ENCODE measurements around the gene COMMD8. TPM values are rescaled to one million over a fixed set of nuclear protein-coding genes. Genes with fewer than 3 reads are reported as not detected.
"Not testable (repeated sequence)": the region's sequence is repeated elsewhere in the genome, so short reads cannot be mapped to it uniquely, and the experiment has no call there.

The COMMD8 gene
- 44.7 and 49.6 TPM in 2 replicates for total RNA-seq (2014; rRNA removed; shearing (Covaris generic))

DNA sequence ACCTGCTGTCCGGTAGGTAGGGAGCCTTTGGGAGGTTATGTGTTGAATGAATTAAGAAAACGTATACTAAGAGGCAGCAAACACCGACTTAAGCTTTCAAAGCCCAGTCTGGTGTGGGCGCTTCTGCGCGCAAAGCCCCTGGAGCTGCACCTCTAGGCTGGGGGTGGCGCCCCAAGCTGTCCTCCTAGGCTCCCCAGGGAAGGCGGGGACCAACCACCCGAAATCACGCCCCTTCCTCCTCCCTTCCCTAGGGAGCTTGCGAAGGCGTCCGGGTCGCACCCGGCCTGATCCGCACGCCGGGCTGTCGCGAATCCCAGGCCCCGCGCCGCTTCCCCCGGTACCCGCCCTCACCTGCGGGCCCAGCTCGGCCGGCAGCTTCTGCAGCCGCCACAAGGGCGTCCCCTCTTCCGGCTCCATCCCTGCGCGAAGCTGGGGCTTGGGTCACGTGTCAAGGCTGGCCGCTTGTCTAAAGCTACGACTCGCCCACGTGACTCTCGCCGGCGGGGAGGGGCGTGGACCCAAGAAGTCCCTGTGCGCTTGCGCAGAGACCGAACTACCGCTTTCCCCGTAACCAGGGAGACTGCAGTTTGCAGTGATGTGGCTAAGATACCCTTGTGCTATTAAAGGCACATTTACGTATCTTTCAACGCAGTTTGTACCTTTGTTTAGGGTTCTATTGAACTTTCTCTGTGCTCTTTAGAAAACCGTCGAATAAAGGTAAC is at the start of gene COMMD8:
Gene COMMD8, minus strand, starts transcription at position 468 of the 722 bp plus-strand sequence. Its CDS starts 51 bp downstream, at position 417.
- peak; percentile 96 for DNase-seq (ENCODE audit: low read depth)

DNA sequence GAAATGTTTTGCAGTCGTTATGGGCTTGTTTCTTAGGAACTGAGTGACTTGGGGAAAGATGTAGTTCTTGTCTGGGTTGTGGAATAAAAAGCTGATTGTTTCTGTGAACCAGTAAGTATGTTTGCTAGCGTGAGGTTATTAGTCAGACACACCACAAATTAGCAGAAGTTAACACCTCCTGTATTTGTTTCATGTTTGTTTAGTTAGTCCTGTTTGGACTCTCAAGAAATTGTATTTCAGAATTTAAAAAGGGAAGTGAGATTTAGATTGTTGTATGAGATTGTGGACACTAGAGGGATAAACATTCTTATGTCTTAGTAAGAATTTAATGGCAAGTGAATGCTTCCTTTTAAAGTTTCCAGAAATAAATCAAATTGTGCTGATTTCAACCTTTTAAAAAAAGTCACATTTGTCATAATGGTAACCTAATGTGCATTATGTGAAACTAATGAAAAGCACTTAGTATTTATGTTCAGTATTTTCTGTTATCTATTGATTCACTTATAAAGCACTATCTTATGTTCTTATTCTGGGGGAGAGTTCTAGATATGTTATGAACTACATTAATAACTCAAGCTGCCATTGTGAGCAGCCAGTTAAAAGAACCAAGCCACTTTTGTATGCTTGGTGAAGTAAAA is 47.1 kb upstream of the COMMD8 start:
- peak; percentile 37 for DNase-seq (ENCODE audit: low read depth)

DNA sequence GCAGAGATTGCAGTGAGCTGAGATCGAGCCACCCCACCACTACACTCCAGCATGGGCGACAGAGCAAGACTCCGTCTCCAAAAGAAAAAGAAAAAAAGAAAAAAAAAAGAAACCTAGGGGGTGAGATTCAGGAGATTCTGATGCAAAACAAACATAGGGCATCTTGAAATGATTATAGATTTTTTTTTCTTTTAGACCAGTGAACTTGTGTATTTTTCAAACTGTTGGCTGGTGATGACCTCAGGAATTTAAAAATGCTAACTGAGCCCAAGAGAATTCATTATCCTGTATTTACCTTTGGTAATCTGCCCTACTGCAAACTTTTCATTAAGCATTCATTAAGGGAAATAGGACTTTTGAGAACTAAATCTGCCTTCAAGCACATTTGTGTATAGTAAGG is 42.2 kb upstream of the COMMD8 start:
- DNase-seq (ENCODE audit: low read depth), result no peak

DNA sequence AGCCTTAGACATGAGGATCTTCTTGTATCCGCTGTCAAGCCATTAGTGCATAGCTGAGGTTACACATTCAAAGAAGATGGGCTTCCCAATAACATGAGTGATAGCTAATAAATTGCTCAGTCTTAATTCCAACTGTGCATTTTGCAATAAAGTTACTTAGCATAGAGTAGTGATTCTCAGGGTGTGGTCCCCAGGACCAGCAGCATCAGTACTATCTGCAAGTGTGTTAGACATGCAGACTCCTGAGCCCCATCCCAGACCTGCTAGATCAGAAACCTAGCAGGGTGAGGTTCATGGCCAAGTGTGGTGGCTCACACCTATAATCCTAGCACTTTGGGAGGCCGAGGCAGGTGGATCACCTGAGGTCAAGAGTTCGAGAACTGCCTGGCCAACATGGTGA is 41.6 kb upstream of the COMMD8 start:
- DNase-seq (ENCODE audit: low read depth), result no peak

DNA sequence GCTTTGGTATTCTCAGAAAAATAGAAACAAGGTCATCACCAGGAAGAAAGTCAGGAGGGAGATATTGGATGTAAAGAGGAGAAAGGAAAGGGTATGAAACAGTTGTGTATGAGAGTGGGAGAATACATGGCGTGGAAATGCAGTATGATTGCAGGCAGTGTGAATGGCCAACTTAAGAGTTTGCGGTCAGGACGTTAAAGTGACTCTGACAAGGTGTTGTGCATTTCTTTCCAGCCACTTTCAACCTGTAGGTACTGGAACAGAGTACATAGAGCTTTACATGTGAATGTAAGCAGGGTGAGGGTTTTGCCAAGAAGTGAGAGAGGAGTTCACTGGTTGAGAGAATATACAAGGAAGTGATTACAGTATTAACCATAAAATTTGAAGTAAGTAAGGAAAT is 37.3 kb upstream of the COMMD8 start:
- DNase-seq (ENCODE audit: low read depth), result no peak

DNA sequence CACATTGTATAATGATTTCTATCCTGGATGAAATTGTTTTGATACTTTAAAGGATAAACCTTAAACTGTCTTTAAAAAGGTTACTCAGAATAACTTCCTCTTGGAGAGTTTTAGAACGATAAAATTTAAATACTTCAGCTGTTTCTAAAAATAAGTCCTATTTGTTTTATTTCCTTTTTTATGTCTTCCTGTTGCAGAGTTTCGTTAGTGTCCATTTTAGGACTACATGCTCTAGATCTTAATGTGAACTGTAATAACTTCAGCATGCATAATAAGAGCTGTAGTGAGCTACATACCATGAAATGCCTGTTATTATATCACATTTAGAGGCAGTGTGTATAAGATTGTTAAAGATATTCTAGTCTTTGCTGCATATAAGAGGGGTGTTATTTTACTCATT is 36.2 kb upstream of the COMMD8 start:
- DNase-seq (ENCODE audit: low read depth), result no peak

DNA sequence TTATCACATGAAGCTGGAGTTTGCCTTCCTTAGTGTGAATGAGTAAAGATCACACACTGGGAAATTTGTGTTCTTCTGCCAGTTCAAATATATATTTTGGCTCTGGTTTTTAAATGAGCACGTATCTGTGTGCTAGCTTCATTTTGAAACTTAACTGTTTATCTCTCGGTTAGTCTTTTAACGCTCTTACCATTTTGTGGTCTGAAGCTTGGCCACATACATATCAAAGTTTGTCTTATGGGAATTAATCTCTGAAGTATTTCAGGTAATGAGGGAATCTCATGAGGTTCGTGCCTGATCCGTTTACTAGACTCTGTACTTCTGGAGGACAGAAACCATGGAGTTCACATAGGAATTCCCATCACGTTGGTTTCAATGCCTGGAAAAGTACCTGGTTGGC is 35.4 kb upstream of the COMMD8 start:
- no peak for DNase-seq (ENCODE audit: low read depth)

DNA sequence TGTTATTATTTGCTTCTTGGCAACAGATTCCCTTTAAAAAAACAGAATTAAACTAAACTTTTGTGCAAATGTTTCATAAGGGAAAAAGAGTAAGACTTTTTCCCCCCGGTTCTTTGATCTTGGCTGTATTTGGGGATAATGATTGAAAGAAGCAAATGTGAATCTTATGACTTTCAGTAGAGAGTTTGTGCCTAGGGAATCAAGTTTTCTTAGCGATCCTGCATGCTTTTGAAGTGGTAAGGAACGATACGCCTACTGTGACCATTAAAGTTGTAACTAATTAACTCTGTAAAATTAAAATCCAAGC is 30.6 kb upstream of the COMMD8 start:
- no peak for DNase-seq (ENCODE audit: low read depth)

DNA sequence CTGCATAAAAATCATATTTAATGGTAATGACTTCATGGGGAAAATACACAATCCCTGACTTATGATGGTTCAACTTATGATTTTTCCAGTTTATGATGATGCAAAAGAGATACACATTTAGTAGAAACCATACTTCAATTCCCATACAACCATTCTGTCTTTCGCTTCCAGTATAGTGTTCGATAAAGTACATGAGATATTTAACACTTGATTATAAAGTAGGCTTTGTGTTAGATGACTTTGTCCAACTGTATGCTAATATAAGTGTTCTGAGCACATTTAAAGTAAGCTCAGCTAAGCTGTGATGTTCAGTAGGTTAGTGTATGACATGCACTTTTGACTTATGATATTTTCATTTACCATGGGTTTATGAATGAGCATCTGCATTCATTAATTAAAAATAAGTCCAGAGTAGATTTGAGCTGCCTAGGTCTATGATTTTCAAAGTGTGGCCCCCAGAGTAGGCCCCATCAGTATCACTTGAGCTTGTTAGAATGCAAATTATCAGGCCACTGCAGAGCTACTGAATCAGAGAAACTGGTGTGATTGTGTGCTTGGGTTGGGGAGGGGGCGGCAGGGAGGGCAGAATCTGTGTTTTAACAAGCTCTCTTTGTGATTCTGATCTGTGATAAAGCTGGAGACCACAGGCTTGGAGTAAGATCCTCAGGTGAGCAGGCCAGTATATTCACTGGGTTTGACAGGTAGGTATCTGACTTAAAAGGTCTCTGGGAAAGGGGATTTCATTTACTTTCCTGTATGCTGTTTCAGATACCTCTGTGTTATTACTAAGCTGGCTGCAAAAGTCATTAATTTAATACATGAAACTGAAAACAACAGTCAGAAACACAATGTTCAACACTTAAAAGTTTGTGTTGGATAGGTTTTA is 30.0 kb upstream of the COMMD8 start:
- no peak for DNase-seq (ENCODE audit: low read depth)

DNA sequence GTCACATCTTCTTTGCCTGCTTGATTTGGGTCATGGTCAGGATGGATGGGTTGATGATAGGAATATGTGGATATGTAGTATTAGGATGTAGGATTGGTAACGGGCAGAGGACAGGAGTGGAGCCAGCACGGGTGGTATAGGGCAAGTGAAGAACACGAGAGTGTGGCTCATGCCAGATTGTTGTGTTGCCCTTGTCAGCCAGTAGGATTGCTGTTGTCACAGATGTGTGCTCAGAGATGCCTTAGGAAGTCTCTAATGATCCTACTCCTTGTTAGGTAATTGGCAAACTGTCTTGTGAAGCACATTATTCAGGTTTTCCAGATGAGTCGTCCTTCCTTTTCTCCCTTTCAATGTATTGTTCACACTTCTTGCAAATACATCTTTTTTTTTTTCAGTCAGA is 27.0 kb upstream of the COMMD8 start:
- DNase-seq (ENCODE audit: low read depth), result peak; percentile 64

DNA sequence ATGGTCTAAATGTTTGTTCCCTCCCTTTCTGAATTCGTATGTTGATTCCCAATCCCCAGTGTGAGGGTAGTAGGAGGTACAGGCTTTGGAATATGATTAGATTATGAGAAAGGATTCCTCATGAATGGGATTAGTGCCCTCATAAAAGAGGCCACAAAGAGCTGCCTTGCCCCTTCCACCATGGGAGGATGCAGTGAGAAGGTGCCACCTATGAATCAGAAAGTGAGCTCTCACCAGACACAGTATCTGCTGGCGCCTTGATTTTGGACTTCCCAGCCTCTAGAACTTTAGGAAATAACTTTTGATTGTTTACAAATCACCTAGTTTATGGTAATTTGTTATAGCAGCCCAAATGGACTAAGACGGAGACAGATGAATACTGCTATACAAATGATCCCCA is 25.2 kb upstream of the COMMD8 start:
- DNase-seq (ENCODE audit: low read depth), result peak; percentile 20

DNA sequence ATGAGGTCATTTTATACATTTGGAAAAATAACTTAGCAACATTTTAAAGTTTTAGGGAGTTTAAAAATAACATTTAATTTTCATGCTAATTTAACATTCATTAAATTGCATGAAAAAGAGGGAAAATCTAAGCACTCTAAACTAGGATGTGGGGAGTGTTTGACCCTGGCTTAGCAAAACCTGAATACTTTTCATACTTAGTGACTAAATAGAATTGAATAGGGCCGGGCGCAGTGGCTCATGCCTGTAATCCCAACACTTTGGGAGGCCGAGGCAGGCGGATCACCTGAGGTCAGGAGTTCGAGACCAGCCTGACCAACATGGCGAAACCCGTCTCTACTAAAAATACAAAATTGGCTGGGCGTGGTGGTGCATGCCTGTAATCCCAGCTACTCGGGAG is 23.2 kb upstream of the COMMD8 start:
- DNase-seq (ENCODE audit: low read depth), result not testable (repeated sequence)

DNA sequence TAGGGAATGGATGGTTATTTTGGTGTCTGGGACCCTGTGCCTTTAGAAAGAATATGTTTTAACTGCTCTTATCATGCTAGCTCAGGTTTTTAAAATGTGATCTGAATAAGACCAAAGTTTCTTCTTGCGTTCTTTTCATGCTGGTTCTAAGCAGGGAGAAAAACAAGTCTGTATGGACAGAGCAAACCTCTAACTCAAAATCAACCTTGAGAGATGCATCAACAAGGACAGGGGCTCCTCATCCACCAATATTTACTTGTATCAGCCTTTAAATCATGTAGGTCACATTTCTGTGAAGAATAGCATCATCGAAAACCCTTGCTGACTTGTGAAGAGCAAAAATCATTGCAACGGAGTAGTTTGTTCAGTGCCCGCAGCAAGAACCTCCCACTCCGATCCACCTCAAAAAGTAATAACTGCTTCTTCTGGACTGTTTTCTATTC is 22.8 kb upstream of the COMMD8 start:
- no peak for DNase-seq (ENCODE audit: low read depth)

DNA sequence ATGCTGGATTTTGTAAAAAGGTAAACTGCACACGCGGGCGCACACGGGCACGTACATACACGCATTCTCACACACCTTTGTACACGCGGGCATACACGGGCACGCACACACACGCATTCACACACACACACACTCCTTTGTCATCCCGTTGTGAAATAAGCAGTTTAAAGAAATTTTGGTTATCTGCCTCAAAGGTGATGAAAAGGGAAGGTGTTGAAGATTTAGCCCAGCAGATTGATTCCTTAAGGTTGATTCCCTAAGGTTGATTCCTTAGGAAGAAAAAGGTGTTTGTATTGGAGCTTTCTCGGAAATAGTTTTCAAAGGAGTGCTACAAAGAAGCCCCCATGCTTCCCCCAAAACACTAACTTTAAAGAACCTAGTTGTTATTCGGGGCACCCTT is 22.3 kb upstream of the COMMD8 start:
- no peak for DNase-seq (ENCODE audit: low read depth)

DNA sequence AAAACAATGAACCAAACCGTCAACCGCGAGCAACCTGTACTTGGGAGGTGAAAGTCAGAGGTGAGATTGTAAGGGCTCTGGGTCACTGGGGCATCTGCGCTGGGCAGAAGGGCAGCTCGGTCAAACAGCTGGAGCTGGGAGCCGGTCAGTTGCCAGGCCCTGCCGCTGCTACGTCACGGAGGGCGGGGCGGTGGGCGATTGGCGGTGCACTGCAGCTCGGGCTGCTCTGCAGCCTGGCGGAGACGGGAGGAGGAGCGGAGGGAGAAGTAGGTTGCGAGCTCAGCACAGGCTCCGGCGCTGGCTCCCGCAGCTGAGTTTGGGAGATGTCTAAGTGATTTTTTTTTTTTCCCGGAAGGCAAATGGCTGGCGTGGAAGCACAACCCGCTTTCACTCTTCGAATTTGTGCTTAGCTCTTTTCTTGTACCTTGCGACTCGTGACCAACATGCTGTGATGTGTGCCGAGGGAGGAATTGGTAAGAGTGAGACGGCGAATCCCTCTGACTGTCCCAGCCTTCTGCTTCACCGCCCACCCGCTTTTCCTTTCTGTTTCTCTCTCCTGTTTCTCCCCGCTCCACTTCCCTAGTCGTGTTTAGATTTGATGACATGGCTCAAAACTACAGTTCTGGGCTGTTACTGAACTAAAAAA is 21.7 kb upstream of the COMMD8 start, which contains the start of gene ATP10D:
Gene ATP10D, plus strand, starts transcription at position 229 of the 646 bp plus-strand sequence. CDS start 27,266 bp downstream, outside the sequence.
- peak; percentile 91 for DNase-seq (ENCODE audit: low read depth)

DNA sequence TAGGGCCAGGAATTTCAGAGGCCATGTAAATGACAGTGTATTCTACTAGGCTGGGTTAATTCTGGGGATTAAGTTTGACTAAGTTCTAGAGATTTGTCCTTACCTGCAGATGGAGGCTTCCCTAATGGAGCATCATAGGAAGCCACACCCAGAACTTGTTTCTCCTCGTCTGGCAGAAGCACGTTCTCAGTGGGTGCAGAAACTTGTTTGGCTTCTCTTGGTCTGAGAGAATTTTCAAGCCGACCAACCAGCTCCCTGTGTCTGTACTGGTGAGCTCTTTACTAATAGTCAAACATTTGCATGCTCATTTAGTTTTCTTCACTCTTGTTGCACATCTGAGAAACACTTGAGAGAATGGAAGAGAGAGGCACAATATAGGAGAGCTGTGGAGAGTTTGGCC is 20.7 kb upstream of the COMMD8 start:
- no peak for DNase-seq (ENCODE audit: low read depth)

DNA sequence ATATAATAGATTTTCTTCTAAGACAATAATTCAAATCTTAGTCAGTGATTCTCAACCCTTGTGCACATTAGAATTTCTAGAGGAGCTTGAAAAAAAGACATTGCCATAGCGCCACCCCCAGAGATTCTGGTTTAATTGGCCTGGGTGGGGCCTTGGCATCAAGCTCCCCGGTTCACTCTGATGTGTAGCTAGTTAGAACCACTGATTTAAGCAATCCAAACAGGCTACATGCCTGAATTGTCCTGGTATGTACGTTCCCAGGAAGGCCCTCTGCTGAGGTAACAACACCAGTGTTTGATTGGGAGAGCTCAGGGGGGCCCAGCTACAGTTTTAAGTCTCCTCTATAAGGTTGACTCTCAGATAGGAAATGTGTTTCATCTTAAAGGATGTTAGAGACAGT is 20.2 kb upstream of the COMMD8 start:
- DNase-seq (ENCODE audit: low read depth), result no peak

DNA sequence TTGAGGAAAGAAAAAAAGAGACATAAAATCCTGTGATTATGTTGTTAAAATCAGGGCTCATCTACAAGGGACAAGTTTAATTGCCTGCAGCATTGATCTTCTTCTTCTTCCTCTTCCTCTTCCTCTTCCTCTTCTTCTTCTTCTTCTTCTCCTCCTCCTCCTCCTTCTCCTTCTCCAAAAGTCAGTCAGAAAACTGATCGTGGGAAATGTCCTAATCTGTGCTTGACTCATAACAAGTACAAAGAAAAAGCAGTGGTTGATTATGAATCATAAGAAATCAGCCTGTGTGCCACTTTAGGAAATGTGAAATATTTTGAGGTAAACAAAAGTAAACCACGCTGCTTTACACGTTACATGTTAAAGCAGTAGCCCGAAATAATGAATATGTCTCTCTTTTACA is 18.8 kb upstream of the COMMD8 start:
- peak; percentile 68 for DNase-seq (ENCODE audit: low read depth)

DNA sequence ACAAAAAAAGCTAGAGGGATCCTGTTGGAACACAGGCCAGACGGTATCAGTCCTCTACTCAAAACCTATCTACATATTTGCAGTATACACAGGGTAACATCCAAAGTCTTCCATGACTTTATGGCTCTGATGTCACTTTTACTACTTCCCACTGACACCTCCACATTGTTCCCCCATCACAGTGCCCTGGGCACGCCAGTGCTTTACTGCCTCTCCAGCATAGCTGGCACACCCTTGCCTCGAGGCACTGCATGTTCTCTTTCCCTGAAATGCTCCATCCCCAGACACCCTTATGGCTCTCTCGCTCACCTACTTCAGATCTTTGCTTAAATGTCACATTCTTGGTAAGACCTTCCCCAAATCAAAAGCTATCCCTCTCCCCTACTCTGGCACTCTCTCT is 15.3 kb upstream of the COMMD8 start:
- DNase-seq (ENCODE audit: low read depth), result no peak

DNA sequence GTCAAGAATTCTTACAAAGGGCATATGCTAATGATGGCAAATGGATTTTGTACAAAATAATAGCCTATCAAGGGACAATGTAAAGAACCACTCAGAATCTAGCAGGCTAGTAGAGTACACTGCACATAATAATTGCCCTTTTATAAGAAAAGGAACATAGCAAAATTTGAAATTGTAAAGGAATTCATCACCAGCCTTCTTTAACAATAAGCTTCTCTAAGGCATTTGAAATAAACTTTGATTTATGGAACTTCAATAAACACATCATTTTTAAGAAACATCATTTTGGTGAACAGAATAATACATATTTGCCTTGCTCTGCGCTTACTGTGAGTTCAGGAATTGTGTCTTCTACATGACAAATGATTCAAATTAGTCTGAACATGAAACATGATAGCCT is 11.9 kb upstream of the COMMD8 start:
- DNase-seq (ENCODE audit: low read depth), result no peak

DNA sequence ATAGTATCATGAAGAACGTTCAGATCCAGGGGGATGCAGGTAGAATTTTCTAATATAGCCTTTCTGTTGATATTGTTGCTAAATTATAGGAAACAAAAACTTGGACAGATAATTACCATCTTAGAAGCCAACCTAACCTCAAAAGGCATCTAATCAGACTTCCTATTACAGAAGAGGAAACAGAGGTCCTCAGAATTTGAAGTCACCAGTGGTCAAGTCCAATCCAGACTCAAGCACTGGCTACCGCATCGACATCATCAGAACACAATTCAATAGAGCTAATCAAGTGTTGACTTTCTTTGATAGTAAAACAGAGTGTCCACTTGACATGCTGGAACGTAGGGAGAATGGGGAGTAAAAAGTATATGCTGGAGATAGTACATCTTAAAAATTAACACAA is 11.3 kb upstream of the COMMD8 start:
- no peak for DNase-seq (ENCODE audit: low read depth)

DNA sequence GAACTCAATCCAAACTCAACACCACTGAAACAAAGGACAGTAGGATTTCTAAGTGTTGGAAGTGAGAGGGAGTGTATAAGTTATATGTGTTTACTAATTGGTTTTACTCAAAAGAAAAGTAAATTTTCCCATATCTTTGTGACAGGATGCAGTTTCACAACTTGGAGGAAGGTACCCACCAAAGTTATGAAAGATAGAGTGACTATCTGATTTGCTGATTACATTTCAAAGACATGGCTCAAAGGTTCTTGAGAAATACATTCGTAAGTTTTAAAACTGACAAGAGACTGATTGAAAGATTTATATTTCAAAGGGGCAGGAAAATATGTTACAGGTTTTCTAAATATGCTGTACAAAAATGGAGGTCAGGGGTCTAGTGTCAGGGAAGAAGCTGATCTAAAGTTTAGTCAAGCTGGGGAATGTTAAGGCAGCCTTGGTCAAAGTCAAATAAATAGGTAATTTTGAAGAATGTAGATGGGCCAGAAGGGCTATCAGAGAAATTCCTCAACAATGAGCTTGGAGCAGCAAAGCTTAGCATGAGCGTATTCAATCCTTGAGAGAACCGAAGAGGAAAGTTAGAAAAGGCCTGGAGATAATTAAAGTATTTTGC is 9.7 kb upstream of the COMMD8 start:
- no peak for DNase-seq (ENCODE audit: low read depth)

Data from M059J (cell line).